Measurements from ENCODE around the gene TMEM165.
"Not testable (repeated sequence)": the region's sequence is repeated elsewhere in the genome, so short reads cannot be mapped to it uniquely, and the experiment has no call there.

The TMEM165 gene

GRCh38 chr4:55395529-55396307, at the start of gene TMEM165:
Gene TMEM165 (plus strand): TSS chr4:55395957. CDS start chr4:55396190, 233 bp downstream.
- peak within 1 kb of the TSS; percentile 89 for H3K27ac ChIP-seq
- DNase-seq (ENCODE audit: low read depth, low spot score): peak; percentile 64

- no peak for DNase-seq (ENCODE audit: low read depth, low spot score)
- H3K27ac ChIP-seq: peak within 1 kb of the TSS; percentile 61
These were observed 49.5 kb upstream of the TMEM165 start, which contains the start of gene SRD5A3 for GRCh38 chr4:55345980-55346850. Gene SRD5A3 (plus strand): TSS chr4:55346242. CDS start chr4:55346337, 95 bp downstream.

- no peak for DNase-seq (ENCODE audit: low read depth, low spot score)
- H3K27ac ChIP-seq: peak overlapping the region; percentile 61
These were observed 48.9 kb upstream of the TMEM165 start for GRCh38 chr4:55346851-55347255.

GRCh38 chr4:55347610-55348228, 48.0 kb upstream of the TMEM165 start:
- H3K27ac ChIP-seq: peak overlapping the region; percentile 62

GRCh38 chr4:55348466-55348865, 47.3 kb upstream of the TMEM165 start:
- H3K27ac ChIP-seq: peak overlapping the region; percentile 62
- peak; percentile 41 for DNase-seq (ENCODE audit: low read depth, low spot score)

More at GRCh38 chr4:55347610-55348228, 48.0 kb upstream of the TMEM165 start:
- DNase-seq (ENCODE audit: low read depth, low spot score): no peak

- not testable (repeated sequence) for DNase-seq (ENCODE audit: low read depth, low spot score)
These were observed 44.9 kb upstream of the TMEM165 start for GRCh38 chr4:55350870-55351269.

GRCh38 chr4:55351824-55352223, 43.9 kb upstream of the TMEM165 start:
- H3K27ac ChIP-seq: no peak overlapping the region
- no peak for DNase-seq (ENCODE audit: low read depth, low spot score)

More at GRCh38 chr4:55350870-55351269, 44.9 kb upstream of the TMEM165 start:
- H3K27ac ChIP-seq: not testable (repeated sequence)

GRCh38 chr4:55352726-55353125, 43.0 kb upstream of the TMEM165 start:
- no peak for DNase-seq (ENCODE audit: low read depth, low spot score)
- H3K27ac ChIP-seq: no peak overlapping the region

- not testable (repeated sequence) for DNase-seq (ENCODE audit: low read depth, low spot score); H3K27ac ChIP-seq
These were observed 42.5 kb upstream of the TMEM165 start for GRCh38 chr4:55353228-55353747.

GRCh38 chr4:55354648-55355047, 41.1 kb upstream of the TMEM165 start:
- DNase-seq (ENCODE audit: low read depth, low spot score): no peak
- H3K27ac ChIP-seq: no peak overlapping the region

- H3K27ac ChIP-seq: no peak overlapping the region
- DNase-seq (ENCODE audit: low read depth, low spot score): no peak
These were observed 40.2 kb upstream of the TMEM165 start for GRCh38 chr4:55355555-55355954.

- DNase-seq (ENCODE audit: low read depth, low spot score): no peak
- no peak overlapping the region for H3K27ac ChIP-seq
These were observed 38.7 kb upstream of the TMEM165 start for GRCh38 chr4:55356991-55357461.

- H3K27ac ChIP-seq: peak overlapping the region; percentile 54
These were observed 37.5 kb upstream of the TMEM165 start for GRCh38 chr4:55358246-55358645.

GRCh38 chr4:55358668-55359067, 37.1 kb upstream of the TMEM165 start:
- peak overlapping the region; percentile 54 for H3K27ac ChIP-seq
- DNase-seq (ENCODE audit: low read depth, low spot score): peak; percentile 73

More at GRCh38 chr4:55358246-55358645, 37.5 kb upstream of the TMEM165 start:
- DNase-seq (ENCODE audit: low read depth, low spot score): no peak

GRCh38 chr4:55359397-55359916, 36.3 kb upstream of the TMEM165 start:
- DNase-seq (ENCODE audit: low read depth, low spot score): no peak
- peak overlapping the region; percentile 54 for H3K27ac ChIP-seq

- not testable (repeated sequence) for DNase-seq (ENCODE audit: low read depth, low spot score); H3K27ac ChIP-seq
These were observed 32.8 kb upstream of the TMEM165 start for GRCh38 chr4:55362938-55363337.

GRCh38 chr4:55363691-55364351, 31.9 kb upstream of the TMEM165 start:
- no peak overlapping the region for H3K27ac ChIP-seq
- DNase-seq (ENCODE audit: low read depth, low spot score): no peak

- H3K27ac ChIP-seq: no peak overlapping the region
- DNase-seq (ENCODE audit: low read depth, low spot score): no peak
These were observed 30.9 kb upstream of the TMEM165 start for GRCh38 chr4:55364691-55365344.

GRCh38 chr4:55365345-55365728, 30.4 kb upstream of the TMEM165 start:
- H3K27ac ChIP-seq: no peak overlapping the region
- DNase-seq (ENCODE audit: low read depth, low spot score): no peak

All from epithelial cell of prostate (primary cell).